ENCODE data around the gene KRTAP10-7. TPM values are rescaled to one million over a fixed set of nuclear protein-coding genes. Genes with fewer than 3 reads are reported as not detected.
"Not testable (repeated sequence)": the region's sequence is repeated elsewhere in the genome, so short reads cannot be mapped to it uniquely, and the experiment has no call there.

KRTAP10-7 gene
- polyA plus RNA-seq, 4 donors = not detected

DNA sequence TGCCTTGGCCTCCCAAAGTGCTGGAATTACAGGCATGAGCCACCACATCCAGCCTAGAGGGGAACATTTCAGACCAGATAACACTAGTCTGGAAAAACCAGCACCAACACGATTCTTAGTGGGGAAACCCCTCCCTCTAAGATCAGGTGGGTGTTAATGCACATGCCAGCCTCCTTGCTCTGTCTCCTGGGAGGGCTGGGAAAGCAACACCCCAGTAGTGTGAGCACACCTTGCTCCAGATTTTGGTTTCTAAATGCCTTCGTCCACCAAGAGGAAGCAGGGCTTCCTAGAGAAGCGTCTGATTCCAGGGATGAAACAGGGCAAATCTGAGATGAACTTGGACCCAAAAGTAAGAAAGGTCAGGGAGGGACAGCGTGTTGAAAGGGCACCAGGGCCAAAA is 29.1 kb upstream of the KRTAP10-7 start:
- no peak for DNase-seq (ENCODE audit: low read depth in 4 of 4, low spot score in 2 of 4)

DNA sequence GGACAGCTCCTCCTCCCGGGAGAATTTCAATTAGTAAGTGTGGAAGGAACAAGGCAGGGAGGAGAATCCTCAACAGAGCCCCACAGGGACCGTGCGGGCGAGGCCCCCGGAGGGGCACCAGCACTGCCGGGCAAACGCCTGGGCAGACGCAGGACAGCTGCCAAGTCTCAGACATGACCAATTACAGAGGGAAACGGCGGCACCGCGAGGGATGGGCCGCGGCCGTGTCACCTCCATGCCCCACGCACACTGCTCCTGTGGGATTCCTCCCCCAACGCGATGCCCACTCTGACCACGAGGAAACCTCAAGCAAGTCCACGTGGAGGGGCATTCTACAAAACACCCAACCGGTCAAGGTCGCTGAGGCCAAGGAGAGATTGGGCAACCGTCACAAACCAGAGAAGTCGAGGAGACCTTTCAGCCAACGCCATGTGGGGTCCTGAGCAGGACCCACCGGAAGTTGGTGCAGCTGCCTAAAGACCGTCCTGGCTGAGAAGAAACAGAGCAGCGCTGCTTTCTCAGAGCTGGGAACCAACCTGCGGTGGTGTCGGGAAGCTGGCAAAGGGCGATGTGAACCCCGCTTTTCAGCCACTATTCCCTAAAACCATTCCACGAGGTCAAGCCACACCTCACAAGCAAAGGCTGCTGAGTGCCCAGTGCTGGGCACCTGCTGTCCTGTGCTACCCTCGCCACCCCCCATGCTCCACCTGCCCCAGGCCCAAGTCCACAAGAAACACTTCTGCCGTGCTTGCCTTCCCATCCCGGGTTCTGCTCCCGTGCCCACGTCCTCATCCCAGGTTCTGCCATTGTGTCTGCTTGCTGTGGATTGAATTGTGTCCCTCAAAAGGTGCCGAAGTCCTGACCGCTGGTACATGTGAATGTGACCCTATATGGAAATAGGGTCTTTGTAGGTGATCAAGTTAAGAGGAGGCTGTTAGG is 28.3 kb upstream of the KRTAP10-7 start:
- no peak for DNase-seq (ENCODE audit: low read depth in 4 of 4, low spot score in 2 of 4)

DNA sequence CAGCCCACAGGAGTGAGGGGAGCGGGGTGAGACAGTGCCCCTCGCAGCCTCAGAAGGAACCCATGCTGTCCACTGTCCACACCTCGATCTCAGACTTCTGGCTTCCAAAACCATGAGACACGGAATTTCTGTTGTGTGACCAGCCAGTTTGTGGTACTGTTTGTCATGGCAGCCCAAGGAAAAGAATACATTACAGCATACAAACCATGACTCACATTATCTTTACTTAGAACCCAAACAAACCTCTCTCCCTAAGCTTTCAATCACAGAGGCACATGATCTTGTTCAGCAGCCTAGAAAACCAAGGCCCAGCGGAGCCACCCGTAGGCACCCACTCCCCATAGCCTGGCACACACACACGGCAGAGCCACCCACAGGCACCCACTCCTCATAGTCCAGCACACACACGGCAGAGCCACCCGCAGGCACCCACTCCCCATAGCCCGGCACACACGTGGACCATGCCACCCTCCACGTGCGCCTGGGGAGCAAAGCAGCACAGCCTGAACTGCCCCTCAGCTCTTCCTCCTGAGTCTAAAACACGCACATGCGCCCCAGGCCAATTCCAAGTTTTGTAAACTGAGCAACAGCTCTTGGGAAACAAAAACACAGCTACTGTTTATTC is 27.3 kb upstream of the KRTAP10-7 start:
- no peak for DNase-seq (ENCODE audit: low read depth in 4 of 4, low spot score in 2 of 4)

DNA sequence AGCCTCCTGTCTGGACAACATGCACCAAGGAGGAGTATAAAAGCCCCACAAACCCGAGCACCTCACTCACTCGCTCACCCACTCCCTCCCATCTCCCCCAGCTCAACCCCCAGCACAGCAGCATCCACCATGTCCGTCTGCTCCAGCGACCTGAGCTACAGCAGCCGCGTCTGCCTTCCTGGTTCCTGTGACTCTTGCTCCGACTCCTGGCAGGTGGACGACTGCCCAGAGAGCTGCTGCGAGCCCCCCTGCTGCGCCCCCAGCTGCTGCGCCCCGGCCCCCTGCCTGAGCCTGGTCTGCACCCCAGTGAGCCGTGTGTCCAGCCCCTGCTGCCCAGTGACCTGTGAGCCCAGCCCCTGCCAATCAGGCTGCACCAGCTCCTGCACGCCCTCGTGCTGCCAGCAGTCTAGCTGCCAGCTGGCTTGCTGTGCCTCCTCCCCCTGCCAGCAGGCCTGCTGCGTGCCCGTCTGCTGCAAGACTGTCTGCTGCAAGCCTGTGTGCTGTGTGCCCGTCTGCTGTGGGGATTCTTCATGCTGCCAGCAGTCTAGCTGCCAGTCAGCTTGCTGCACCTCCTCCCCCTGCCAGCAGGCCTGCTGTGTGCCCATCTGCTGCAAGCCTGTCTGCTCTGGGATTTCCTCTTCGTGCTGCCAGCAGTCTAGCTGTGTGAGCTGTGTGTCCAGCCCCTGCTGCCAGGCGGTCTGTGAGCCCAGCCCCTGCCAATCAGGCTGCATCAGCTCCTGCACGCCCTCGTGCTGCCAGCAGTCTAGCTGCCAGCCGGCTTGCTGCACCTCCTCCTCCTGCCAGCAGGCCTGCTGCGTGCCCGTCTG is 26.6 kb upstream of the KRTAP10-7 start, which contains the start of gene KRTAP10-4:
Gene KRTAP10-4 (plus strand): TSS at position 100 of the 827 bp plus-strand sequence. CDS start 30 bp downstream, at position 130.
- not testable (repeated sequence) for DNase-seq (ENCODE audit: low read depth in 4 of 4, low spot score in 2 of 4)

DNA sequence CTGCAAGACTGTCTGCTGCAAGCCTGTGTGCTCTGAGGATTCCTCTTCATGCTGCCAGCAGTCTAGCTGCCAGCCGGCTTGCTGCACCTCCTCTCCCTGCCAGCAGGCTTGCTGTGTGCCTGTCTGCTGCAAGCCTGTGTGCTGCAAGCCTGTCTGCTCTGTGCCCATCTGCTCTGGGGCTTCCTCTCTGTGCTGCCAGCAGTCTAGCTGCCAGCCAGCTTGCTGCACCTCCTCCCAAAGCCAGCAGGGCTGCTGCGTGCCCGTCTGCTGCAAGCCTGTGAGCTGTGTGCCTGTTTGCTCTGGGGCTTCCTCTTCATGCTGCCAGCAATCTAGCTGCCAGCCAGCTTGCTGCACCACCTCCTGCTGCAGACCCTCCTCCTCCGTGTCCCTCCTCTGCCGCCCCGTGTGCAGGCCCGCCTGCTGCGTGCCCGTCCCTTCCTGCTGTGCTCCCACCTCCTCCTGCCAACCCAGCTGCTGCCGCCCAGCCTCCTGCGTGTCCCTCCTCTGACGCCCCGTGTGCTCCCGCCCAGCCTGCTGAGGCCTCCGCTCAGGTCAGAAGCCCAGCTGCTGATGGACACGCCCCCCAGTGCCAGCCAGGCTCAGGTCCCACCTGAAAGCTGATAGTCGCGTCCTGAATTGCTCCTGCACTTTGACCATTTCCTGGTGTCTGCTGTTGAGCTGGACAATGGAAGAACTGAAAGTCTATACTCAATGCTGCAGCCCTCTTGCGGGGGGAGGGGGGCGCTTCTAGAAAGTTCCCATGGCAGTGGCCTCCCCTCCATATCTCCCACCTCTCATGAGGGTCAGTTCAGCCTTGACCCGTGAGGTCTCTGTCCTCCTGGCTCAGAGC is 25.7 kb upstream of the KRTAP10-7 start:
- no peak for DNase-seq (ENCODE audit: low read depth in 4 of 4, low spot score in 2 of 4)

DNA sequence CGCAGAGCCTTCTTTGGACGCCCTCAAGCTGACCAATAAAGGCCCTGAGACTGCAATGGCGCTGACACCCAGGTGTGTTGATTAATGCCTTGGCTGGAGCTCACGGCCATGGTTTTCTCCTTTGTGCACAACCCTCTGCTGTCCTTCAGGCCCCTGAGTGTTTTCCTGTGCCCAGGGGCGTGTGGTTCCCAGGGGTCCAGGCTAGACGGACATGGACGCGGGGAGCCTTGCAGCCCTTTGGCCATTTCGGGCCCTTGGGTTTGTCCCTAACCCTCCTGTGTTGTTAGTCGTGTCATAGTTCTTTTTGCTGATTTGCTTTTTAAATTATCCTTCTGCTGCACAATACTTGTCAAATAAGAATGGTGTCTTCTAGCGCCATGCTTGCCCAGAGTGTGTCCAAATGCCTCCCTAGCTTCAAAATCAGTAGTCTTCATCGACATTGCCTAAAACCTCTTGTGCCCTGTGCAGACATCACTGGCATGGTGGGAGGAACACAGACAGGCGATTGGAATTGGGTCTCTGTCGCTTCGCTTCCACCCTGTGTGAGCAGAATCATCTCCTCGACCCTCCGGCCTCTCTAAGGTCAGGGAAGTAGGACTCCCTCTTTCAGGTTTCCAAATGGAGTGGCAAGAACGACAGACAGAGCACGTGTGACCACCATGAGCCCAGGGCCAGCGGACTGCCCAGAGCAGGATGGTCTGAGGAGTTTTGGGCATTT is 24.9 kb upstream of the KRTAP10-7 start:
- DNase-seq (ENCODE audit: low read depth in 4 of 4, low spot score in 2 of 4) = no peak

DNA sequence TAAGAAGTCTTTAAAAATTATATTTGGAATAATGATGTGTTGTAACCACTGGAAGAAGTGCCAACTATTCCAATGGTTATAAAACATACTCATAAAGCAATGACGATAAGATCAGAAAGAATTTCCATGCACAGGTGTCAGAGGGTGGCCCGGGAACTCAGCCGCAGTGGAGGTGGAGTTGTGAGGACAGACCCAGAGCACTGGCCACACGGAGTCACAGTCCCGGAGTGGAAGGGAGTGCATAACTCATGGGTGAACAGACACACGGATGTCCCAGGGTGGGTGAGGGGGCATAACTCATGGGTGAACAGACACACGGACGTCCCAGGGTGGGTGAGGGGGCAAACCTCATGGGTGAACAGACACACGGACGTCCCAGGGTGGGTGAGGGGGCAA is 24.4 kb upstream of the KRTAP10-7 start:
- DNase-seq (ENCODE audit: low read depth in 4 of 4, low spot score in 2 of 4) = no peak

DNA sequence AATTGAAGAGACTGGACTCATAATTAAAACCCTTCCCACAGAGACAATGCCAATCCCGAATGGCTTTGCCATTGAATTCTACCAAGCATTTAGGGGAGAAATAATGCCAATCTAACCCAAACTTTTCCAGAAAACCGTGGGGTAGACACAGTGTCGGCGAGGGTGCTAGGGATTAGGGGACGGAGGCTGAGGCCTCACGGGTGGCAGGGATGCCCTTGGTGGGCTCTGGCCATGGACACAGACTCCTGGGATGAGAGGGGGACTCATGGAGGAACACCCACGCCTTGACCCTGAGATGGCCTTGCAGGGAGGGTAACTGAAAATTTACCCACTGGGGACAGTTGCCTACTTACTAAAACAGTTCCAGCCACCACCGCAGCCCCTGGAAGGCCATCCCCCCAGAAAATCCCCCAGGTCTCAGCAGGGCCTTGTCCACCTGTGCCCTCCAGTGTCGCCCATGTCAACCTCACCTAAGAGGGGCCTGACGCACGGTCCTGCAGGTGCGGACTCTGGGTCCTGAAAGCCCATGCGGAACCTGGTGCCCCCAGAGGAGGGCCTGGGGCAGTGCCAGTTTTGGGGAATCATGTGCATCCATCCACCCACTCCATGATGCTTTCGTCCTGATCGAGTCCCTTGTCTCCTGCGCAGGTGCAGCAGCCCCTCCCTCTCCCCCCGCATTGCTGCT is 21.9 kb upstream of the KRTAP10-7 start:
- no peak for DNase-seq (ENCODE audit: low read depth in 4 of 4, low spot score in 2 of 4)

DNA sequence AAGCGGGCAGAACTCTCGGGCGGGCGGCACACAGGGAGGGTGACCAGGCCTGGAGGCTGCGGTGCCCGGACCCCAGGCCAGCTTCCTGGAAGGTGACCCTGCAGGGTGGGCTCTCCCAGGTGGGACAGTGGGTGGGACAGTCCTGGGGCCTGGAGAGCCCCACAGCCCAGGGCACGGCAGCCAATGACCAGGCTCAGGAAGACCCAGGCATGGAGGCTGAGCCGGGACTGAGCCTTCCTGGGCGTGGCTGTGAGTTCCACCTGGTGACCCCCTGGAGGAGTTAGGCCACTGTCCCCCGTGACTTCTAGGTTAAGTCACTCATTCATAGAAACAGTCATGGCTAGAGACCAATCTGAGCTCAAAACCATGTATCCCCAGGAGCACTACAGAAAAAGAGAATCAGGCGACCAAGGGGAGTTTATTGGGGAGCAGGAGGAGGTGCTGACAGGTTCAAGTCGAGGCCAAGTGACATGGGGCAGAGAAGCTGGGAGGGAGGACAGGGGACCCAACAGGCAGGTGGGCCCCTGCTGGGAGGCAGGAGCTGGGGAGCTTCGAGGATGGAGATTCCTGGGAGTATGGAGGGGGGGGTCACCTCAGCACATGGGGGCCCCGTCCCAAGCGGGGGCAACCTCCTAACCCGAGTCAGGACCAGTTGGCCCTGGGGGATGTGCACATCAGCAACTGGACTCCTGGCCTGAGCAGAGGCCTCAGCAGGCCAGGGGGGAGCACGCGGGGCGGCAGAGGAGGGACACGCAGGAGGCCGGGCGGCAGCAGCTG is 21.2 kb upstream of the KRTAP10-7 start:
- no peak for DNase-seq (ENCODE audit: low read depth in 4 of 4, low spot score in 2 of 4)

DNA sequence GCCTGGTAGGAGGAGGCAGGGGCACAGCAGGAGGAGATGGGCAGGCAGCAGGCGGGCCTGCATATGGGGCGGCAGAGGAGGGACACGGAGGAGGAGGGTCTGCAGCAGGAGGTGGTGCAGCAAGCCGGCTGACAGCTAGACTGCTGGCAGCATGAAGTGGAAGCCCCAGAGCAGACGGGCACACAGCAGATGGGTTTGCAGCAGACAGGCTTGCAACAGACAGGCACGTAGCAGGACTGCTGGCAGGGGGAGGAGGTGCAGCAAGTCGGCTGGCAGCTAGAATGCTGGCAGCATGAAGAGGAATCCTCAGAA is 20.6 kb upstream of the KRTAP10-7 start:
- DNase-seq (ENCODE audit: low read depth in 4 of 4, low spot score in 2 of 4) = no peak

DNA sequence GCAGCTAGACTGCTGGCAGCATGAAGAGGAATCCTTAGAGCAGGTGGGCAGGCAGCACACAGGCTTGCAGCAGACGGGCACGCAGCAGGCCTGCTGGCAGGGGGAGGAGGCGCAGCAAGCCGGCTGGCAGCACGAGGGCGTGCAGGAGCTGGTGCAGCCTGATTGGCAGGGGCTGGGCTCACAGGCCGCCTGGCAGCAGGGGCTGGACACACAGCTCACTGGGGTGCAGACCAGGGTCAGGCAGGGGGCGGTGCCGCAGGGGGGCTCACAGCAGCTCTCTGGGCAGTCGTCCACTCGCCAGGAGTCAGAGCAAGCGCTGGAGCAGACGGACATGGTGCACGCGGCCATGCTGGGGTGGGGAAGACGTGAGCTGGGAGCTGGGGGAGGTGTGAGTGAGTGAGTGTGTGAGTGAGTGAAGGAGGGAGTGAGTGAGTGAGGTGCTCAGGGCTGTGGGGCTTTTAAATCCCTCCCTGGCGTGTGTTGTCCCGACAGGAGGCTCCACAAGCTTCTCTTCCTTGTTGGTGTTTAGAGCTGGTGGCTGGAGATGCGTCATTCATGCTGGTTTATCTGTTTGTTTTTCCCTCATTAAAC is 20.1 kb upstream of the KRTAP10-7 start, which contains the start of gene KRTAP10-5:
Gene KRTAP10-5 (minus strand): TSS at position 374 of the 591 bp plus-strand sequence. CDS start 26 bp downstream, at position 348.
- not testable (repeated sequence) for DNase-seq (ENCODE audit: low read depth in 4 of 4, low spot score in 2 of 4)

DNA sequence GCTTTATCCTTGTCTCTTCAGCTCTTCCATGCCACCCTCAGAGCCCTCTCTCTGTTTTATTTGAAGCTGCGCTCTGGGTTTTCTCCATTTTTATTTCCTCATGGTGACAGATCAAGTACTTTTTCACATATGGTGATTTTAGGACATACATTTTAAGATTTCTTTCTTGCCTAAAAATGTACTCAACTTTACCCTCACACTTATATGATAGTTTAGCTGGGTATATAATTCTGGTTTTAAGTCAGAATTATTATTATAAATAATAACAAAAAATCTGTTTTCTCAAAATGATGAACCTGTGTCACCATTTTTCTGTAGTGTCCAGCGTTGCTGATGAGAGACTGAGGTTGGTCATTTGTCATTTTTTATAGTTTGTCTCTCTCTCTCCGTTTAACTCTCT is 19.2 kb upstream of the KRTAP10-7 start:
- DNase-seq (ENCODE audit: low read depth in 4 of 4, low spot score in 2 of 4) = no peak

DNA sequence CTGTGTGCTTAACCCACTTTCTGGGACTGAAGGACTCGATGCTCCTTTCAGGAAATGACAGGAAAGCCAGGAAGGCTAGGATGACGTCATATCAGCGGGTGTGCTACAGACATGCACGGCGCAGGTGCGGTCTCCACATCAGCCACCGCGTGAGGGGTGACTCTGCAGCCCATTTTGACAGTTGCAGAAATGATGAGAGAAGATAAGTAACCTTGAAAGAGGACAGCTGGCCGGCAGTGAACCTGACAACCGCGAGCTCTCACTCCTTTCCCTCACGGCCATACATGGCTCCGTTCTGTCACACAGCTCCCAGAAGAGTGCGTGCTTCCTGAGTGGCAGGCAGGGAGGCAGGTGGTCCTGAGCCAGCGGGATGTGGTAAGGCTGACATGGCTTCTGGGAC is 18.3 kb upstream of the KRTAP10-7 start:
- no peak for DNase-seq (ENCODE audit: low read depth in 4 of 4, low spot score in 2 of 4)

DNA sequence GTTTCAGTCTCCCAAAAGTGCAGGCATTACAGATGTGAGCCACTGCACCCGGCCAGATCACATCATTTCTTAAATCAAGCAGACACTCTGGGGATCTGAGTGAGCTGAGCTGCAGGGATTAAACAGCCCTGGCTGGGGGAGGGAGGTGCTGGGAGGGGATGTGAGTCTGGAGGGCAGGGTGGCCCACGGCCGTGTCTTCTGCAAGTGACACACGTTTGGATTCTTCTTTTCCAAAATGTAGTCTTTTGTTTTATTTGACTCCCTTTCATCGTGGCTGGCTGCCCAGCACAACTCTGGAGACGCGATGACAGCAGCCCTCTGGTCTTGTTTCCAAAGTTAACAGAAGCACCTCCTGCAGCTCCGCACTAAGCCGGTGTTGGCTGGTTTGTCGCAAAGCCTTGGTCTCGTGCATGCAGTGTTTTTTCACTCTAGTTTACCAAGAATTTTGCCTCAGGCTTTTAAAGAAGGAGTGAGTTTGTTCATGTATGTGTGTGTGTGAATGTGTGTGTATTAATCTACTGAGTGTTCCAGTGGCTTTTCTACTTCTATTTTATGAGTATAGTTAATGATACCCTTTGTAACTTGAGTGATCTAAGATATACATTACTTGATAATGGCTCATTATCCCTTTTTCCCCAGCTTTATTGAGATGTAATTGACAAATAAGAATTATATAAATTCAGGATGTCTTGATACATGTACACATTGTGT is 17.2 kb upstream of the KRTAP10-7 start:
- peak in 1 of 4 donors; percentile 16 for DNase-seq (ENCODE audit: low read depth in 4 of 4, low spot score in 2 of 4)

DNA sequence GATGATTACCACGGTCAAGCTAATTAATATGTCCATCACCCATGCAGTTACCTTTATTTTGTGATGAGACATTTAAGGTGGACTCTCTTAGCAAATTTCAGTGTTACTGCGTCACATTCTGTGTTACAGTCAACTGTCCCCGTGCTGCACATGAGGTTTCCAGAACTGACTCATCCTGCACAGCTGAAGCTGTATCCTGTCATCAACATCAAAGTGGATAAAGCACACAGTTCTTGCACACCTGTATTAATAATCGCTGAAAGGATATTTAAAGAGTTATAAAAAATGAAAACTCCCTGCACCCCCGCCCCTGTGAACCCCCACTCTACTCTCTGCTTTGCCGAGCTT is 16.6 kb upstream of the KRTAP10-7 start:
- no peak for DNase-seq (ENCODE audit: low read depth in 4 of 4, low spot score in 2 of 4)

DNA sequence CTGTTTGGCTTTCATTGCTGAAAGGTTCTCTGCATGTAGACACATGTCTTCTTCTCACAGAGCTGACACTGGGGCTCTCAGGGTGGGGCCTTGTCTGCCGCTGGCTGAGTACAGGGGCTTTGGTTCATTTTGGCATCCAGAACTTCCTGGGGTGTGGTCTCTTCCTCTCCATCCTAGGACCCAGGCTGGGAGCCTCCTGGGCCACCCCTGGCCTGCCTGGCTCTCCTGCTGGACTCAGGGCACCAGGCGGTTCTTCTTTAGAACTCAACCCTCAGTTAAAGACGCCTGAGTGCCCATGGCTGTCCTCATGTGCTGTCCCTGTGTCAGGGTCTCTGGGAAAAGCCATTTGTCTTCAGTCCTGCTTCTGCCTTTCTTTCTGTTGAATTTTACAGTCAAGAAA is 14.5 kb upstream of the KRTAP10-7 start:
- no peak for DNase-seq (ENCODE audit: low read depth in 4 of 4, low spot score in 2 of 4)

DNA sequence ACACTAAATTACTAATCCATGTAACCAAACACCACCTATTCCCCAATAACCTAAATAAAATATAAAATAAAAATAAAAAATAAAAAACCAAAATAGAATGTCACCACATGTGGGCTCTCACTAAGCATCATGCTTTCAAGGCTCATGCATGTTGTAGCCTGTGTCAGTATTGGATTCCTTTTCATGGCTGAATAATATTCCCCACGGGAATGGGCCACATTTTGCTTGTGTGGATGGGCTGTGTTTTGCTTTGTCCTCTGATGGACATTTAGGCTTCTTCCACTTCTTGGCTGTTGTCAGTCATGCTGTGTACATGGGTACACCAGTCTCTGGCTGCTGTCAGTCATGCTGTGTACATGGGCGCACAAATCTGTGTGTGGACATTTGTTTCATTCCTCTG is 11.3 kb upstream of the KRTAP10-7 start:
- no peak for DNase-seq (ENCODE audit: low read depth in 4 of 4, low spot score in 2 of 4)

Data from left renal cortex interstitium (tissue), 4 donors.